Gastroesophageal sphincter (tissue), 4 donors: Measurements from ENCODE around the gene PRDM16. TPM values are rescaled to one million over a fixed set of nuclear protein-coding genes. Genes with fewer than 3 reads are reported as not detected.

ENCODE experiments used
- ATAC-seq: fragments of 150-250 bp; one replicate; pipeline ENCODE4 v1.9.1; 2016; ENCODE audit warnings: mild to moderate bottlenecking, moderate library complexity
- H3K27ac ChIP-seq, 4 donors: fragments of 200-600 bp; sonication (generic) in 3 of 4; 1 replicate in 3 of 4; 2 replicates in 1 of 4; pipeline ENCODE4 v1.5.1; 2016 to 2019
- H3K27me3 ChIP-seq: fragments of 200-600 bp; sonication (generic); one replicate; pipeline ENCODE4 v1.5.1; 2019
- H3K36me3 ChIP-seq, 2 donors: fragments of 200-600 bp; sonication (generic); one replicate each; pipeline ENCODE4 v1.5.1; 2019; ENCODE audit warnings: control low read depth in 1 of 2
- H3K4me1 ChIP-seq, 3 donors: fragments of 200-600 bp; sonication (generic); 1 replicate in 2 of 3; 2 replicates in 1 of 3; pipeline ENCODE4 v1.5.1; 2016 to 2019; ENCODE audit warnings: control low read depth in 2 of 3
- H3K4me3 ChIP-seq, 2 donors: fragments of 200-600 bp; sonication (generic); one replicate each; pipeline ENCODE4 v1.5.1; 2019; ENCODE audit warnings: mild to moderate bottlenecking in 1 of 2, moderate library complexity in 1 of 2
- H3K9me3 ChIP-seq, 3 donors: fragments of 200-600 bp; sonication (generic); one replicate each; pipeline ENCODE4 v1.5.1; 2017 to 2019; ENCODE audit warnings: control low read depth in 2 of 3
- EP300 ChIP-seq: sonication (generic); formaldehyde crosslinking; IDR thresholded peaks from one replicate; pipeline ENCODE4 v1.6.1; 2017; ENCODE audit warnings: antibody characterized with exemption, mild to moderate bottlenecking
- POLR2A ChIP-seq, 2 donors: fragments of 450-650 bp; IDR thresholded peaks; one replicate each; pipeline ENCODE4 v1.6.1; 2017; ENCODE audit warnings: antibody characterized with exemption in 2 of 2, mild to moderate bottlenecking in 2 of 2, moderate library complexity in 1 of 2
- POLR2AphosphoS5 ChIP-seq: sonication (generic); formaldehyde crosslinking; IDR thresholded peaks from one replicate; pipeline ENCODE4 v1.6.1; 2017; ENCODE audit warnings: antibody characterized with exemption
- WGBS, 2 donors: methylation state at CpG; one replicate each; pipeline ENCODE4 v1.1.5; 2018; ENCODE audit warnings: low coverage in 1 of 2; 5-methylcytosine and 5-hydroxymethylcytosine counted together
- total RNA-seq, 4 donors: library from RNA; depleted of rRNA; stranded (reverse); fragments of >200 nt; gene quantifications; one replicate each; pipeline ENCODE4 v1.1.0, GENCODE V29; 2016
- TF ChIP-seq, protein P1 (sequence below), 4 experiments: fragments of 200-600 bp in 2 of 4; fragments of 450-650 bp in 2 of 4; sonication (generic) in 1 of 4; IDR thresholded peaks; one replicate each; pipeline ENCODE4 v1.5.1; 2017 to 2019; ENCODE audit warnings: antibody characterized with exemption in 4 of 4, mild to moderate bottlenecking in 2 of 4, moderate library complexity in 2 of 4

The PRDM16 gene
- total RNA-seq, 4 donors from 2014 or later: 1.1 to 3.4 (median 1.6) TPM

DNA sequence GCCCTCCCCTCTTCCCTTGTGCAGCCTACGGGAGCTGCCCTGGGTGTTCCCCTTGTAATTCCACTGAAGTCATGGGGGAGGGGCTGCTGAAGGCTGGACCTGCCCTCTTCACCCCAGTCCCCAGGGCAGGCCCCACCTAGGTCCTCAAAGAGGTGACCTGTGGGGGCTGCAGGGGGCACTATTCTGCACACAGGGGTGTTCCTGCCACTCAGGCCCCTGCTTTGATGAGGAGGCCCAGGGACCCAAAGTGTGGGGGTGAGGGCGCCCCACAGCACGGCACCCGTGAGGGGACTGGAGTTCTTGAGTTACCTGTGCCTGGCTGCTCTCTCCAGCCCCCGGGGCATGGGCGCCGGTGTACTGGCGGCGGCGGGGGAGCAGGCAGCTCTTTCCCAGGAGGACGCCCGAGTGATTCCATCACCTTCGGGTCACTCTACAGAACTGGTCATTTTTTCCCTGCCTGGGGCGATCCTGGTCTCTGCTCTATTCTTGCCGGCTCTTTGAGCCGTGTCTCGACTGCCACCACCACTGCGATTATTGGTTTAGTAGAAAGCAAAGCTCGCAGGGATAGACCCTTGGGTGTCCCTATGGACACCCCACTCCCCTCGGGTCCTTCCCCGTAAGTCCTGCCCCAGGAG lies 6.9 kb upstream of the PRDM16 start:
- Histone ChIP-seq H3K27me3 (peaks cover 94% of the 10 kb centered on the region), H3K9me3 (peaks cover 0 to under 1% (median 0%) of the 10 kb centered on the region in 3 donors), H3K36me3 (no peaks in the 10 kb centered on the region), H3K27ac (no peak overlapping the region), H3K4me3 (no peak overlapping the region), H3K4me1 (peaks cover 0 to 30% (median 8%) of the 10 kb centered on the region in 3 donors)
- ATAC-seq: no peak
- no CpG with 5 or more reads among the region's 21 CpGs for WGBS, 2 donors
- TF ChIP-seq POLR2A (IDR thresholded peaks at IDR 0.05): no peak
- TF ChIP-seq, protein P1, sequence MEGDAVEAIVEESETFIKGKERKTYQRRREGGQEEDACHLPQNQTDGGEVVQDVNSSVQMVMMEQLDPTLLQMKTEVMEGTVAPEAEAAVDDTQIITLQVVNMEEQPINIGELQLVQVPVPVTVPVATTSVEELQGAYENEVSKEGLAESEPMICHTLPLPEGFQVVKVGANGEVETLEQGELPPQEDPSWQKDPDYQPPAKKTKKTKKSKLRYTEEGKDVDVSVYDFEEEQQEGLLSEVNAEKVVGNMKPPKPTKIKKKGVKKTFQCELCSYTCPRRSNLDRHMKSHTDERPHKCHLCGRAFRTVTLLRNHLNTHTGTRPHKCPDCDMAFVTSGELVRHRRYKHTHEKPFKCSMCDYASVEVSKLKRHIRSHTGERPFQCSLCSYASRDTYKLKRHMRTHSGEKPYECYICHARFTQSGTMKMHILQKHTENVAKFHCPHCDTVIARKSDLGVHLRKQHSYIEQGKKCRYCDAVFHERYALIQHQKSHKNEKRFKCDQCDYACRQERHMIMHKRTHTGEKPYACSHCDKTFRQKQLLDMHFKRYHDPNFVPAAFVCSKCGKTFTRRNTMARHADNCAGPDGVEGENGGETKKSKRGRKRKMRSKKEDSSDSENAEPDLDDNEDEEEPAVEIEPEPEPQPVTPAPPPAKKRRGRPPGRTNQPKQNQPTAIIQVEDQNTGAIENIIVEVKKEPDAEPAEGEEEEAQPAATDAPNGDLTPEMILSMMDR (IDR thresholded peaks at IDR 0.05): no peak

DNA sequence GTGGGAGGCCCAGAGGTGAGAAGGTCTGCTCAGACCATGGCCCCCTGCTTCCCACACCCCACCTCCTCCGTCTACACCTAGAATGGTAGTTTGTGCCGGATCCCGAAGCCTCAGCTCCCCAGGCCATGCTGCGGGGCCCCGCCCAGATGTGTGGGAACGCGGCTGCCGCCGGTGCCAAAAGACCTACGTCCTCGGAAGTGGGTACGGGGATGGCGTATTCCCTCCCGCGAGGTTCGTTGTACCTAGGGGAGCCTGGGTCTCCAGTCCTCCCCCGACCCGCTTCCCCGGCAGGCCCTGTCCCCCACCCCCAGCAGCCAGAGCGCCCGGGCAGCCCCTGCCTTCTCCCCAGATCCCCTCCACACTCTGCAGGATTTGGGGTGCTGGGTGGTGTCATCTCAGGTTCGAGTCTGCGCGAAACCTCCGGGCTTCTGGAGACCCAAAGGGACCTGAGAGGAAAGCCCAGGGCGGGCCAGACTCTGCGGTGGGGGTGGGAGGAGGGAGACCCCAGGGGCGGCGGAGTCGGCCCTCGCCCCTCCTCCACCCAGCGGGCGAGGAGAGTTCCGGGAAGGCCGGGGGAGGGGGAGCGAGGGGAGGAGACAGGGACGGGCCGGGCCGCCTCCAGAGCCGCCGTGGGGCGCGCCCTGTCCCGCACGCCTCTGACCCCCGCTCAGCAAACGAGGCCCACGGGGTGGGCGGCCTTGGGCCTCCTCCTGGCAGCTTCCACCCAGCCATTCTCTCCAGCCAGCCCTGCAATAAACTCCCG lies 6.2 kb upstream of the PRDM16 start:
- no peak for ATAC-seq
- Histone ChIP-seq H3K4me3 (peak overlapping the region in 1 of 2 donors; percentile 38), H3K4me1 (peaks cover 0 to 37% (median 8%) of the 10 kb centered on the region in 3 donors), H3K36me3 (no peaks in the 10 kb centered on the region), H3K9me3 (no peaks in the 10 kb centered on the region), H3K27me3 (peaks cover 98% of the 10 kb centered on the region), H3K27ac (no peak overlapping the region)
- no peak for TF ChIP-seq POLR2AphosphoS5
- TF ChIP-seq, protein P1 (IDR thresholded peaks at IDR 0.05): no peak
- TF ChIP-seq POLR2A (IDR thresholded peaks at IDR 0.05): no peak
- no peak for TF ChIP-seq EP300
- WGBS, 2 donors: 20% methylated on average over 7 of the region's 50 CpGs; no CpG with 5 or more reads in 1 of the 2 donors

DNA sequence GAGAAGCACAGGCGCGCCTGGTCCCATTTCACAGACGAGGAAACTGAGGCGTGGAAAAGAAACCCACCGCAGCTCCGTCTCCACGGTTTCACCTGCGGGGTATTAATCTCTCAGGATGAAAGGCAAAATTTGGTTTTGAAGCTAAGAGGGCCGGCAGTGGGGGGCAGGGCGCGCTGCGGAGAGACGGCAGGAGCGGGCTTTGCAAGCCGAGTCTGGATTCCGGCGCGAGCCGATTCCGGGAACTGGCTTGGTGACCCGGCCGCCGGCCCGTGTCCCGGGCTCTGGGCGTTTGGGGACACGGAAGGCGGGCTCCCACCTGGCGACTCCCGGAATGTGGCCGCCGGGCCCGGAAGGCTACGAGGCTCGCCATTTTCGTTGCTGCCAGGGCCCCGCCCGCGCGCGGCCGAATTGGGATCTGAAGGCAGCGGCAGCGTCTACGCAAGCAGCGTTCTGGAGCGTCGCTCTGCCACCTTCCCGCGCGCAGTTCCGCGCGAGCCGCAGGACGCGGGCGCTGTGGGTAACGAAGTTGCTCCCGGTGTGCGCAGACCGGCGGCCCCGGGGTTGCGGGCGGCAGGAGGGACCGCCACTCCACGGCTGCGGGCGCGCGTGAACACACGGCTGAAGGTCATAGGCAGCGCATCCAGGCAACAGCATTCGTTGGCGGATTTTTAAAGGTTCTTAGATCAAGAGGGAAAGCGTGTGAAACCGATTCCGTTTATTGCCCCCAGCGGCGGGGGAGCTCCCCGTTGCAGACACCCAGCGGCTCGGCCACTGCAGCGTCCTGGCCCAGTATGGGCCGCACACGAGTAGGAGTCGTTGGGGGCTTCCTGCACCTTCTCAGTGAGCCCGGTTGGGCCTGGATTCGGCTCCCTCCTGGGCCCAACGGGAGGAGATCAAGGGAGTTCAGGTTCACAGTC lies 5.4 kb upstream of the PRDM16 start:
- Histone ChIP-seq H3K9me3 (no peaks in the 10 kb centered on the region), H3K36me3 (no peaks in the 10 kb centered on the region), H3K4me1 (peaks cover 0 to 45% (median 17%) of the 10 kb centered on the region in 3 donors), H3K27me3 (peaks cover 98% of the 10 kb centered on the region), H3K27ac (no peak overlapping the region), H3K4me3 (peak overlapping the region in 1 of 2 donors; percentile 38)
- TF ChIP-seq POLR2AphosphoS5 (no peak), EP300 (no peak), POLR2A (IDR thresholded peaks at IDR 0.05) (no peak)
- TF ChIP-seq, protein P1 (IDR thresholded peaks at IDR 0.05): no peak
- WGBS, 2 donors: 44 to 51% methylated on average over 17 of the region's 91 CpGs
- ATAC-seq: no peak

DNA sequence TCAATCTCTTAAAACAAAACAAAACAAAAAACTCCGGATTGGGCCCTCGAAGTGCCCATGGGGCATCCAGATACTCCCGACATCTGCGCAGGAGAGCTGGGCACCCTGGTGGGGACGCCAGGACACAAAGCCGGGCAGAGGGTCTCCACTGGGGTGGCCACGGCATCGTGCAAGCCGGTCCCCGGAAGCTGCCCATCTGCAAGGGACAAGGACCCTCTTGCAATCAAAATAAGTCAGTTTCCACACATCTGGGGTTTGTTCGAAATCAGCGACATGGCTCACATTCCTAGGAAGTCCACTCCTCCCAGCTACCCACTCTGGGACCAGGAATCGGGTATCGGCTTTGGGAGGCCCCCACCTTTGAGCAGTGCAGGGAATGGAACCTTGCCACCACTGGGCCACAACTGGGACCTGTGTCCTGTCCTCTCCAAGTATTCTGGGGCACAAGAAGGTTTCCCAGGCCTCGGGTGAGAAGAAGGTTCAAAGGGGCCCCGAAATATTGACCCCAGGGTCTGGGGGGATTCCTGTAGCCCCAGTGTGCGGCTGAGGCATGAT lies 4.6 kb upstream of the PRDM16 start:
- H3K4me1 ChIP-seq: peaks cover 0 to 50% (median 18%) of the 10 kb centered on the region in 3 donors
- TF ChIP-seq EP300 (no peak), POLR2AphosphoS5 (no peak), POLR2A (IDR thresholded peaks at IDR 0.05) (no peak)
- TF ChIP-seq, protein P1 (IDR thresholded peaks at IDR 0.05): no peak
- no peak overlapping the region for H3K27ac ChIP-seq
- no peaks in the 10 kb centered on the region for H3K9me3 ChIP-seq
- 42% methylated on average over 3 of the region's 17 CpGs; no CpG with 5 or more reads in 1 of the 2 donors for WGBS, 2 donors
- peak overlapping the region in 1 of 2 donors; percentile 38 for H3K4me3 ChIP-seq
- peaks cover 96% of the 10 kb centered on the region for H3K27me3 ChIP-seq
- ATAC-seq: no peak
- H3K36me3 ChIP-seq: no peaks in the 10 kb centered on the region
